ENCODE measurements around the gene SLC35E4. TPM values are rescaled to one million over a fixed set of nuclear protein-coding genes. Genes with fewer than 3 reads are reported as not detected.

SLC35E4 gene
- total RNA-seq, 4 donors from 2014 or later = 4.6 to 14.2 (median 6.2) TPM

DNA sequence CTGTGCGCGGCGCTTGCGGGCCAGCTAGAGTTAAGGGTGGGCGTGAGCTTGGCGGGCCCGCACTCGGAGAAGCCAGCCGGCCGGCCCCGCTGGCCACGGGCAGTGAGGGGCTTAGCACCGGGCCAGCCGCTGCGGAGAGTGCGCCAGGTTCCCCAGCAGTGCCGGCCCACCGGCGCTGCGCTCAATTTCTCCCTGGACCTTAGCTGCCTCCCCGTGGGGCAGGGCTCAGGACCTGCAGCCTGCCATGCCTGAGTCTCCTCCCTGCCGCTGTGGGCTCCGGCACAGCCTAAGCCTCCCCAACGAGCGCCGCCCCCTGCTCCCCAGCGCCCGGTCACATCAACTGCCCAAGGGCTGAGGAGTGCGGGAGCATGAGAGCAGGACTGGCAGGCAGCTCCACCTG, 38.7 kb upstream of the SLC35E4 start:
- TF ChIP-seq, protein P1, sequence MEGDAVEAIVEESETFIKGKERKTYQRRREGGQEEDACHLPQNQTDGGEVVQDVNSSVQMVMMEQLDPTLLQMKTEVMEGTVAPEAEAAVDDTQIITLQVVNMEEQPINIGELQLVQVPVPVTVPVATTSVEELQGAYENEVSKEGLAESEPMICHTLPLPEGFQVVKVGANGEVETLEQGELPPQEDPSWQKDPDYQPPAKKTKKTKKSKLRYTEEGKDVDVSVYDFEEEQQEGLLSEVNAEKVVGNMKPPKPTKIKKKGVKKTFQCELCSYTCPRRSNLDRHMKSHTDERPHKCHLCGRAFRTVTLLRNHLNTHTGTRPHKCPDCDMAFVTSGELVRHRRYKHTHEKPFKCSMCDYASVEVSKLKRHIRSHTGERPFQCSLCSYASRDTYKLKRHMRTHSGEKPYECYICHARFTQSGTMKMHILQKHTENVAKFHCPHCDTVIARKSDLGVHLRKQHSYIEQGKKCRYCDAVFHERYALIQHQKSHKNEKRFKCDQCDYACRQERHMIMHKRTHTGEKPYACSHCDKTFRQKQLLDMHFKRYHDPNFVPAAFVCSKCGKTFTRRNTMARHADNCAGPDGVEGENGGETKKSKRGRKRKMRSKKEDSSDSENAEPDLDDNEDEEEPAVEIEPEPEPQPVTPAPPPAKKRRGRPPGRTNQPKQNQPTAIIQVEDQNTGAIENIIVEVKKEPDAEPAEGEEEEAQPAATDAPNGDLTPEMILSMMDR (IDR thresholded peaks at IDR 0.05) = no peak
- DNase-seq (ENCODE audit: low spot score) (no peak), ATAC-seq (ENCODE audit: low FRiP score) (no peak)

DNA sequence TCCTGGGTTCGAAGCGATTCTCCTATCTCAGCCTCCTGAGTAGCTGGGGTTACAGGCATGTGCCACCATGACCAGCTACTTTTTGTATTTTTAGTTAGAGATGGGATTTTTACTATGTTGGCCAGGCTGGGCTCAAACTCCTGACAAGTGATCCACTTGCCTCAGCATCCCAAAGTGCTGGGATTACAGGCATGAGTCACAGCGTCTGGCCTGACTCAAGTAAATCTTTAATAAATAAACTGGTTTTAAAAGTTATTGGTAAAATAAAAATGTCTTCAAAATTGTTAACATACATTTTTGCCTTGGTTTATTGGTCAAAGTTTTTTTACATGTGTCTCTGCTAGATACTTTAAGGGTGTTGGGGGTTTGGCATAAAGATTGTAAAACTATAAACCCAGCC, 36.6 kb upstream of the SLC35E4 start:
- TF ChIP-seq, protein P1 (IDR thresholded peaks at IDR 0.05) = no peak

DNA sequence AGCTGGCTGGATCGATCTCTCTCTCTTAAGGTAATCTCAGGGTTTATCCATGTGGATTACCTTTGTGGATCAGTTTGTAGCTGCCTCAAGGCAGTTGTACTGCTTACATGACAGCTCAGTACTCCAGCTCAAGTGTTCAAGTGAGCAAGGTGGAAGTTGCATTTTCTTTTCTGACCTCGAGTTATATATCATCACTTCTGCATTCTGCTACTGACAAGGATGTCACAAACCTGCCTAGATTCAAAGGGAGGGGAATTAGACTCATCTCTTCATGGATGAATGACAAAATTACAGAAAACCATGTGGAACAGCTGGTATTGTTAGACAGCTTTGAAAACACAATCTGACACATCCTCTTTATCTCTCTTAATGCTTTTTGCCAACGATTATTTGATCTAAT, 34.7 kb upstream of the SLC35E4 start:
- DNase-seq (ENCODE audit: low spot score) = no peak
- ATAC-seq (ENCODE audit: low FRiP score) = no peak
- TF ChIP-seq, protein P1 (IDR thresholded peaks at IDR 0.05) = no peak

More for the DNA sequence above, 36.6 kb upstream of the SLC35E4 start:
- no peak for ATAC-seq (ENCODE audit: low FRiP score)
- DNase-seq (ENCODE audit: low spot score) = no peak

DNA sequence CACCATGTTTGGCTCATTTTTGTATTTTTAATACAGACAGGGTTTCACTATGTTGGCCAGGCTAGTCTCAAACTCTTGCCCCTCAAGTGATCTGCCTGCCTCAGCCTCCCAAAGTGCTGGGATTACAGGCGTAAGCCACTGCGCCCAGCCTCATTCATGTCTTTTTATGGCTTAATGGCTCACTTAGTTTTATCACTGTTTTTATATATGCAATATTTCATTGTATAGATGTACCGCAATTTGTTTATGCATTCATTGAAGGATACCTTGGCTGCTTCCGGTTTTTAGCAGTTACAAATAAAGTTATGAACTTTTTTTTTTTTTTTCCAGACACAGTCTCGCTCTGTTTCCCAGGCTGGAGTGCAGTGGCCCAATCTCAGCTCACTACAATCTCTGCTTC, 34.1 kb upstream of the SLC35E4 start:
- ATAC-seq (ENCODE audit: low FRiP score) = no peak
- TF ChIP-seq, protein P1 (IDR thresholded peaks at IDR 0.05) = no peak
- no peak for DNase-seq (ENCODE audit: low spot score)

DNA sequence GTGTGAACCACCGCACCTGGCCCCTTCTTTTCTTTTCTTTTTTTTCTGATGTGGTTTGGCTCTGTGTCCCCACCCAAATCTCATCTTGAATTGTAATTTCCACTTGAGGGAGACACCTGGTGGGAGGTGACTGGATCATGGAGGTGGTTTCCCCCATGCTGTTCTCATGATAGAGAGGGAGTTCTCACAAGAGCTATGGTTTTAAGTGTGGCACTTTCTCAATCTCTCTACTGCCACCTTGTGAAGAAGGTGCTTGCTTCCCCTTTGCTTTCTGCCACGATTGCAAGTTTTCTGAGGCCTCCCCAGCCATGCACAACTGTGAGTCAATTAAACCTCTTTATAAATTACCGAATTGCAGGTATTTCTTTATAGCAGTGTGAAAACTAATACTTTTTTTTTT, 33.5 kb upstream of the SLC35E4 start:
- ATAC-seq (ENCODE audit: low FRiP score) (no peak), DNase-seq (ENCODE audit: low spot score) (no peak)
- TF ChIP-seq, protein P1 (IDR thresholded peaks at IDR 0.05) = no peak

DNA sequence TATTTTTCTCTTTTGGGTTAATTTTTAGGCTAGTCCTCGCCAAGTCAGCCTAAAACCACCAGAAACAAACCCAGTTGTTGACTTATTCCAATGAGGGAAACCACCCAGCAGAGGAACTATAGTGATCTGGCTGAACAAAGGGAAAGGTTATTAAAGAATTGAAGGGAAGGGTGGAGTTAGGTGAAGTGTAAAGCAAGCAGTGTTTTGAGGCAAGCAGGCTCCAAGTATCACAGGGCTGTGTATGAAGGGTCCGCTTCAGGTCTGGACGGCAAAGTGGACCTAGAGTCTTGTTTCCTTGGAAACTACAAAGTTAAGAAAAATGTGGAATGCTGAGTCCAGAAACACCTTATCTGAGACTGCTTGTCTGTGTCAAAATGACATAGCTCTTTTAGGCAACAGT, 31.8 kb upstream of the SLC35E4 start:
- no peak for ATAC-seq (ENCODE audit: low FRiP score)
- TF ChIP-seq, protein P1 (IDR thresholded peaks at IDR 0.05) = no peak
- no peak for DNase-seq (ENCODE audit: low spot score)

DNA sequence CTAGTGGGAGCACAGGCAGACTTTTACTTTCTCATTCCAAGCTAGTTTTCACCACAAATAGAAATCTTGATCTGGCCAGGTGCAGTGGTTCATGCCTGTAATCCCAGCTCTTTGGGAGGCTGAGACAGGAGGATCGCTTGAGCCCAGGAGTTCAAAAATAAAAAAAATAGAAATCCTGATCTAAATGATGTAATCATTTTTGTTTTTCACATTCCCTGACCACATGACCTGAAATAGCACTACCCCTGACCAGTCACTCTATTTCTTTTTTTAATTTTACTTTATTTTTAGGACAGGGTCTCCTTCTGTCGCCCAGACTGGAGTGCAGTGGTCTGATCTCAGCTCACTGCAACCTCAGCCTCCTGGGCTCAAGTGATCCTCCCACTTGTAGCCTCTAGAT, 30.9 kb upstream of the SLC35E4 start:
- TF ChIP-seq, protein P1 (IDR thresholded peaks at IDR 0.05) = no peak
- DNase-seq (ENCODE audit: low spot score) = no peak
- no peak for ATAC-seq (ENCODE audit: low FRiP score)

All from omental fat pad (tissue), 4 donors.